T-helper 2 cell treated with Interferon-gamma antibody and Interleukin-4, amounts not matched to agents 100 ng/mL and 5 ng/mL, for 36 hours (primary cell): ENCODE data around the gene SCUBE1. TPM values are rescaled to one million over a fixed set of nuclear protein-coding genes. Genes with fewer than 3 reads are reported as not detected.

Source experiments
- intact Hi-C: fragments of 100-400 bp; cut with micrococcal nuclease; formaldehyde crosslinking; loops from one replicate; pipeline ENCODE4 v1.15.1; 2023
- total RNA-seq: library from RNA; stranded (reverse); gene quantifications from 2 replicates; pipeline ENCODE4 v1.2.3, GENCODE V29; 2022

Gene SCUBE1
- total RNA-seq, 1 donor from 2014 or later, result 0.11 TPM

DNA sequence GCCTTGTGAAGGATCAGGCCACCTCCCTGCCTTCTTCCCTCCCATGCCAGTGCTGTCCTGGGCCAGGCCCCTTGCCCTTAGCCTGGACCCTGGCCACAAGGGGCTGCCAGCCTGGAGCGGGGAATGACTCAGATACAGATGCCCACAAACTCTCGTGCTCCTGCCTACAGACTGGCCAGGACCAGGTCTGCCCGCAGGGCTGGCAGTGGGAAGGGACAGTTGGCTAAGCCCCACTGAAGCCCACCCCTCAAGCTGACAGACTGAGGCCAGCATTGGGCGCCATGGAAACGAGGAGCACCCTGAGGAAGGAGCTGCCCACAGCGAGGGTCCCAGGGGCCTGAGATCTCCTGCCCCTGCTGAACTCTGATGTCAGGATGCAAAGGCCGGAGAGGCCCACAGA is 14.1 kb downstream of the SCUBE1 start:
- intact Hi-C loops, result no loop called here

DNA sequence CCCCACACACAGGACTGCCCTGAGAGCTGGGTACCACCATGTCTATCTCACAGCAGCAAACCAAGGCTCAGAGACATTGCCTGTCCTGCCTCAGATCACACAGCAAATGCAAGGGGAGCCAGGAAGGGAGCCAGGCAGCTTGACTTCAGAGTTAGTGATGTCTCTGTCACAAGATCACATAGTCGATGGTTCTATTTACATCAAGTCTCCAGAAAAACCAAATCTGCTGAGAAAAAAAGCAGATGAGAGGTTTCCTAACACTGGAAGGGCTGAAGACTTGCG is 16.1 kb downstream of the SCUBE1 start:
- intact Hi-C loops, result no loop called here

DNA sequence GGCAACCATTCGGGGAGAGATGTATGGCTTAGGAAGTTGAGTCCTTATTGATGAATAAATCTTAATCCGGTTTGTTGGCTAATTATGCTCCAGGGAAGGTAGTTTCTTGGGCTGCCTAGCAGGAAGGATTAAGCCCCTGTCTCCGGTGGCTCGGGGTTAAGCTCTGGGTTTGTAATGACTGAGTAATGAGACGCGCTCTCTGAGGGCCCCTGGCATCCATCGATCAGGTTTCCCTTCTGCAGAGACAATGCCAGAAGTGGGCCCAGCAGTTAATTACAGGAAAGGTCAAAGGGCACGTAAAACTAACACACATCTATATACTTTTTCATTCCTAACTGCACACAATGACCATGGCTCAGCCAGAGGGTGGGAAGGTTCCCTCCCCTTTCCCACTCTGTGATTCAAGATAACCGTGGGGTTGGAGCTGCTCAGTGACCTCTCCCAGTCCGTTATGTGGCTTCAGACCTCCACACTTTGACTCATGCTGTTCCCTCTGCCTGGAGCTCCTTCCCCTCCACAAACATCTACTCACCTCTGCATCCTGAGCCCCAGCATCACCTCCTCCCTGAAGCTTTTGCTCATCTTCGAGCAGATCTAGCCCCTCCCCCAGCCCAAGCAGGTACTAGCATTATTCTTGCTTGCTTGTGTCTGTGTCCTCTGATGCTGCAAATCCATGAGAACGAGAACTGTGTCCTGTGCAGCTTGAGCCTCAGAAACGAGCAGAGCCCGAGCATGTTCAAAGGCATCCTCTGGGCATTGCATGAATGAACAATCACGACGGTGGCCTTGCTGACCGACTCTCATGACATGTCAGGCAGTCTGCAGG is 16.6 kb downstream of the SCUBE1 start:
- intact Hi-C loops, result no loop called here

DNA sequence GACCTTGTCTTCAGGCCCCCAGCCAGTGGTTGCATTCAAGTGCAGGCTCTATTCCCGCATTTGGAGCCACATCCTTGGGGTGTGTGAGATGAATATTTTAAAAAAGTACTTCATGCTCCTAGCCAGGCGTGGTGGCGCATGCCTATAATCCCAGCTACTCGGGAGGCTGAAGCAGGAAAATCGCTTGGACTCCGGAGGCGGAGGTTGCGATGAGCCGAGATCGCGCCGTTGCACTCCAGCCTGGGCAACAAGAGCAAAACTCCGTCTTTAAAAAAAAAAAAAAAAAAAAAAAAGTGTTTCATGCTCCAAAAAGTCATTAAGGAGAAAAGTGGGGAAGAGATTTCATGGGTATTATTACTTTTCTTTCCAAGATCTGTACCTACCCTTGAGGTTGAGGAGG is 18.0 kb downstream of the SCUBE1 start:
- intact Hi-C loops, result no loop called here

DNA sequence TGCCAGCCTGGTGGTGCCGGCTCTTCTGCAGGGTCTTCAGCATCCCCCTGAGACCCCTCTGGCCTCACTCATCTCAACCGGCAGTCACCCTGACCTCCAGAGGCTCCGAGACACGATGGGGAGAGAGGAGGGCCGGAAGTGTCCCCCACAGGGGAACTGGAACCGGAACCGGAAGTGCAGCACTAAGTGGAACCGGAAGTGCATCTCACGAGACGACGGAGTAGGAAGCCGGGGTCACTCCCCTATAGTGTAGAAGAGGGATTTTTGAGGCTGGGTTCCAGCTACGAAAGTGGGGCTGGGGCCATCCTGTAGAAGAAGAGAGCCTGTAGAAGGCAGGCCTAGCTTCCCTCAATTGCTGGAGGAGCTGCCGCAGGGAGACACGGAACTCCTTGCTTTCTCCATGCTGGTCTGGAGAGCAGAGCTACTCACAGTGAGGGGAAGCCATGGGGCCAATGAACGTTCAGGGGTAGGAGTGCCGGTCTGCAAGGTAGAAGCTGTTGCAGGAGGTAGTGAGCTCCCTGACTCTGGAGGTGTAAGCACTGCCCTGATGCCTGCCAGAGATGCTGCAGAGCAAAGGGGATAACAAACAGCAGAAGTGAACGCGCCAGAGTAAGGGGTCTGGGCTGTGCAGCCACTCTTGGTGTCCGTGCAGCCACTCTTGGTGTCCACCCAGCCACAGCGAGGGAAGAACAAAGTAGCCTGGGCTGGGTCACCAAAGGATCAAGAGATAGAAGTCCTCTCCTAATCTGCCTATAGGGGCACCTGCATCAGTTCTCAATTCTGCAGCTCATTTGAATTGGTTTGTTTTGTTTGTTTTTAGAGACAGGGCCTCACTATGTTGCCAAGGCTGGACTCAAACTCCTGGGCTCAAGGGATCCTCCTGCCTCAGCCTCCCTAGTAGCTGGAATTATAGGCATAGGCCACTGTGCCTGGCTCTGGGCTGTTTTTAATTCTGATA is 21.9 kb downstream of the SCUBE1 start:
- intact Hi-C loops, result no loop called here

DNA sequence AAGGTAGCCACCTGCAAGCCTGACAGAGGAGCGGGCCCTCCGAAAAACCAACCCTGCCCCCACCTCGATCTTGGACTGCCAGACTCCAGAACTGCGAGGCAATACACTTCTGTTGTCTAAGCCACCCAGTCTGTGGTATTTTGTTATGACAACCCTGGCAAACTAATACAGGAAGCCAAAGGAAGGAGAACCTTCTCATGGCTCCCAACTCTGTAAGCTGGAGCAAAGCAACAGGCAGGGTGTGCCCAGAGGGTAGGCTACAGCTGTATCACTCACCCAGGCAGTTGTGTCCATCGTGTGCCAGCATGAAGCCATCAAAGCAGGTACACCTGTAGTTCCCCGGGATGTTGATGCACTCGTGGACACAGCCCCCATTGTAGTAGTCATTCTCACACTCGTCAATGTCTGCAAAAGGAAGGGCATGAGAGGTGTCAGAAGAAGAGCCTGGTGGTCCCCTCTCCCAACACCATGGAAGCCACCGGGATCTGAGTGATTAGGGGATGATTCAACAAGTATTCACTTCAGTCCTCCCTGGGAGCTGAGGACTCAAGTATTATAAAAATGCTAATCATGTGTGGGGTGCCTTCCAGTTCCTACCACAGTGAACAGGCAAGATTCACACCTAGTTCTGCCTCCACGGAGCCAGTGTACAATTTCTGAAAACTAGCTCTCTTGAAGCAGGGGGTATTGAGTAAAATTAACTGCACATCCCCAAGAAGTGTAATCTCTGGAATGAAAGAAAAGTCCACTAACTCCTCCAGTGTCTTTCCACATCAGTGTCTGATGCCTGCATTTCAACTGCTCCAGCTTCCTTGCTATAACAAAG is 23.3 kb downstream of the SCUBE1 start:
- intact Hi-C loops, result no loop called here

DNA sequence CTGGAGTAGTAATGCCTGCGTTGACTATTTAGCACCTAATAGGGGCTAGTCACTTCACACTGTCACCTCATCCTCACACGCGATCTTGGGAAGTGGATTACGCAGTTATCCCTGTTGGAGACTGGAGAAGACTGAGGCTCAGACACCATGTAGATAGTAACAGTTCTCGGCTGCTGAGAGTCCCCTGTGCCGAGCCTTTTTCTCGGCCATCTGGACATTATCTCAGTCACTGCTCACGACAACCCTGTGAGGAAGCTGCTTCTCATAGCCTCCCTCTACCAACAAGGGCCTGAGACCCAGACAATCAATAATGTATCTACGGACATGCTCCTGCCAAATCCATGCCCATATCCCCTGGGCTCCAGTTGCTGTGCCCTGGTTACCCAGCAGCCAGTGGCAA is 25.9 kb downstream of the SCUBE1 start:
- intact Hi-C loops, result no loop called here

DNA sequence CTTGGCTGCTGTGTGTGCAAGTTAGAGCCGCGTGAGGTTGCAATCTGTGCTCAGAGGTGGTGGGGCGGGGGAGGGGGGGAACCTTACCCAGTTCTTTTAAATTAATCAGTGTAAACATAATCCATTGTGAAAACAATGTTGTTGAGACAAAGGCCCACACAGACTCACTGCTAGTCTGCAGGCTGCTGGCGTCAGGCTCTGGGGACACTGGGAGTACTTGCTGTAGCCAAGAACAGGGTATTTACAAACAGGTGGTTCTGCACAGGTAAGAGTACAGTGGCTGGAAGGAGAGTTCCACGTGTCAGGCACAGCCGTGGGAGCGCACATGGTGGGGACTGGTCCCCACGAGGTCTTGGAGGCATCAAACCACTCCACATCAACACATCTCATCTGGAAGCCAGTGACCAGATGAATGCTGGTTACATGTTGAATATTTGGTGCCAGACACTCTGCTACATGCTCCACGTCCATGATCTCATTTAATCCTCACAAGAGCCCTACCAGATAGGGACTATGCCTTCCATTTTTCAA is 27.4 kb downstream of the SCUBE1 start:
- intact Hi-C loops, result no loop called here

DNA sequence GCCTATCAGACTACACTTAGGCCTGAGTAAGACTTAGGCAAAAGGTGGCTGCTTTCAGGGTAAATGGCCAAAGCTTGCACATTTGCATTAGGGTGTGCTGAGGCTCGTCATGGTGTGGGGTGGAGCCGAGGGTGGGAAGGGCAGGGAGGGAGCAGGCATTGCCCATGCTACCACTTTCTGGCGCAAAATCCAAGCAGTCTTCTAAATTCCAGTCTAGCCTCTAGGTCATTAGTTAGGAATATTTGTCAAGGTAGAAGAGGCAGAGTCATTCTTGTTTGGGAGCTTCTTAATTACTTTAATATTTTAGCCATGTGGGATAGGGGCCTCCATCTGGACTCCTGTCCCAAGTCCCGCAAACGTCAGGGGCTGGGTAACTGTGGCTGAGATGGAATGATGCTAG is 28.6 kb downstream of the SCUBE1 start:
- intact Hi-C loops, result no loop called here

DNA sequence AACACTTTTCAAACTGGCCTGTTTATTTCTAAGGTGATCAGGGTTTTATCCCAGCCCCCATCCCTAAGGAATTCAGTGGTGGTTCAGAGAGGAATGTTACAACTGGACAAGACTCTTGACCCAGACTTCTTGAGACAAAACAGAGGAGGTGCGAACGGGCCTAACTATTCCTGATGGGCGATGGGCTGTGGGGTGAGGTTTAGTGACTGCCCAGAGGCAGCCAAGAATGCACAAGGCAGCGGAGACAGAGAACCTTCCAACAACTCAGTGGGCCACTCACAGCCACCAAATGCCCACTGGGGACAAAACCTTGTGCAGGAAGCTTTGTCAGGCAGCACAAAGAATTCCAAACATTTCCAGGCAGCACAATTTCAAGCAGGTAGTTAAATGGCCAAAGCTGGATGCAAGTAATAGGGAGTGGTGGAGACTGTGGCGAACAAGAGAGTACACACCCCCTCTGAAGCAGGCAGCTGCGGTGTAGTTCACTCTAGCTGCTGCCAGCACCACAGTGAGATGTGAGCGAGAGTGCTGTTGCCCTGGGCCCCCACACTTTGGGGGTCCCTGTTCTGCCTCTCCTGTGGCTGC is 29.2 kb downstream of the SCUBE1 start:
- intact Hi-C loops, result no loop called here

DNA sequence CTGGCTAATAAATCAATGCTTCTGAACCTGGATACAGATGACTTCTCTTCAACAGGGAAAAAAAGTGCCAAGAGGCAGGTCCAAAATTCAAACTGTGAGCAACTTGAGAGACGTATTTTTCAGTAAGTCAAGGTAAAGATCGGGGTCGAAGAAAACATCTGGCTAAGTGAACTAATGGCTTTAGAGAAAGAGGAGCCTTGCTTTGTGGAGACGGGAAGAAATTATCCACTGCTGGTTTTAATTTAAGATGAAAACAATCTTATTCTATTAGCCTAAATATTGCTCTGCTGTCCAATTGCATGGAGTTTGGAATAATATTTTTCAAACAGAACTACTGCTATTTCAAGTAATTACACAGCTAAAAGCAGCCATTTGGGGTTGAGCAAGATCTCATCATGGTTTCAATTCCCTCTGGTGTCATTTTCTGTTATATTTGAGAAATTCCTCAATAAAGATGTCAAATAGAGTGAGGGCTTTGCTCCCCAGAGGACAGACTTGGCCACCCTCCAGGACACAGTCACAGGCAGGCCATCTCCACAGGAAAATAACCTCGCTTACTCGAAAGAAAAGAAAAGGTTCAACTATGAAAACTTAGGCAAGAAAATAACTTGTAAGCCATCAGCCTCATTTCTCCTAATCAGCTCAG is 29.8 kb downstream of the SCUBE1 start:
- intact Hi-C loops, result no loop called here

DNA sequence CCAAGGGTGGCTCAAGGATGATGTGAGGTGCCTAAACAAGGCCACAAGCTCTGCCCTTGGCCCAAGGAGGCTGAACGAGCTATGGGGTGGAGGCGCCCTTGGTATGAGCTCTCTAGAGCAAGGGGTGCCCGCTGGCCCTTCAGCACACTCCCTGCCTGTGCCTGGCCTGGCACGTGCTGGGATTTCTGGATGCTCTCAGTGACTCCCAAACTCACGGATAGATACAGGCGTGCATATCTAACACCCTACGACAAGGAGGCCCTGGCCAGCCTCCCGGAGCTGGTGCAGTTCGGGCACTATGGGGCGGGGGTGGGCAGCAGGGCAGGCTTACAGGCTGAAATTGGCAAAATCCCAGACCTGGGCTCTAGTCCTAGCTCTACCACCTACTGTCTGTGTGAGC is 30.6 kb downstream of the SCUBE1 start:
- intact Hi-C loops, result no loop called here

DNA sequence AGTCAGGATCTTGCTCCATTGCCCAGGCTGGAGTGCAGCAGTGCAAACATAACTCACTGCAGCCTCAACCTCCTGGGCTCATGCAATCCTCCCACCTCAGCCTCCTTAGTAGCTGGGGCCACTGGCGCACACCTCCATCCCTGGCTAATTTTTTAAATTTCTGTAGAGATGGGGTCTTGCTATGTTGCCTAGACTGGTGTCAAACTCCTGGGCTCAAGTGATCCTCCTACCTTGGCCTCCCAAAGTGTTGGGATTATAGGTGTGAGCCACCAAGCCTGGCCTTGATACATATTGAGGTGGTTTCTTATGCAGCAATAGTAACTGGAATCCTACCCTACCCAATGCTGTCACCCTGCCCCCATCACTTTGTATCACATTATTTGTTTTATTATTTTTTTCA is 32.4 kb downstream of the SCUBE1 start:
- intact Hi-C loops, result no loop called here

DNA sequence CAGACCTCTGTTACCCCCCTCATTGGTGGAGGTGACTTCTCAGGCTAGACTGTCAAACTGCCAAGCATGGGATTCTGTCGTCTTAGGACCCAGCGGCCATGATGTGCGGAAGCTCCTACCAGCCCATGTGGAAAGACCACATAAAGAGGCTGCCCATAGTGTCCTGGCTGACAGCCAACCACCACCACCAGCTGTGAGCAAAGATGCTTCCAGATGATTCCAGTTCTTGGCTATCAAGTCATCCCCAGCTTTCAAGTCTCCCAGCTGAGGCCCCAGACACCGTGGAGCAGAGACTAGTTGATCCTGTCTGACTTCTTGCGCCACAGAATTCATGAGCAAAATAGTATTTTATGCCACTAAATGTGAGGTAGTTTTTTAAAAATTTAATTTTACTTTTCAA is 32.9 kb downstream of the SCUBE1 start:
- intact Hi-C loops, result no loop called here

DNA sequence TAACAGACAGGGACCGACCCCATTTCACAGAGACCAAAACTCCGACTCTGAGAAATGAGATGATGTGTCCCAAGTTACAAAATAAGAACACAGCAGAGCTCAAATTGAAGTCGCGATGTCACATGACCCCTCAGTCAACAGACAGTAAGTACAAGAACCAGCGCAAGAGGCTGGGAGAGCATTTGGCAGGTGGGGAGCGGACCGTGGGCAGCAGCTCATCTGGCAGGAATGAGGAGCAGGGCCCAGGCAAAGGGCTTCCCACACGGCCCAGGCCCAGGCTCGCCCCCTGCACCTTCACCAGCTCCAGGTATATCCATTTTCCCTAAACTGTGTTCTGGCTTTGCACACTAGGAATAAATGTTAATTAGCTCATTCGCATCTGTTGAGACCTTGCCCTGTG is 34.3 kb downstream of the SCUBE1 start:
- intact Hi-C loops, result no loop called here

DNA sequence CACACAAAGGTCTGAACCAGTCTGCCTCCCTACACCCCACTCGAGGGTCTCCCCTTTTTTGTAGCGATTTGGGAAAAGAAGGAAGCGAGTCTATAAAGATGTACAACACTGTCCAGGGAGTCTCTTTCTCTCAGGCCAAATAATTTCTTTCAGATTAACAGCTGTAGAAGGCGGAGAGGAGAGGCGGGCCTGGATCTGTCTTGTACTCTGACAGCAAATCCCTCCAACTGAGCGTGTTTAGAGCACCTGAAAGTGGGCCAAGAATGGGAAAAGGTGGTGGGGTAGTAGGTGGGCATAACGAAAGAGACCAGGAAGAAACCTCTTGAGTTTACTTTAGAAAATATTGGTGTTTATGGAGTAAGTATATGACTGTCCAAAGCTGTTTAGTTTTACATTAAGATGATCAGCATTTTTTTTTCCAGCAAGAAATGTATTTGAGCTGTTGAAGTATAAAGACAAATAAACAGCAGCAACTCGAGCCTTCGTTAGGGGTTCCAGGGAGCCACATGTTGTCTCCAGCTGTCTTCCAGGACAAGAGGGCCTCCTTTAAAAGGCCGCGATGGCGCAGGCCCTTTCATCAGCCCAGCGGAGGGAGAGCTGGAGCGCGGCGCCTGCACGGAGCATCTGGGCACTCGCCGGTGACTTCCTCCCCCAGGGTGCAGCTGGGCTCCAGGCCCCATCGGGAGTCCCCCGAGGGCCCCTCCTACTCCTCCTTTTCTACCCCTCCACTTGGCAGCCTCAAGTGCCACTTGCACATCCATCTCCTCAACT is 34.9 kb downstream of the SCUBE1 start:
- intact Hi-C loops, result no loop called here

DNA sequence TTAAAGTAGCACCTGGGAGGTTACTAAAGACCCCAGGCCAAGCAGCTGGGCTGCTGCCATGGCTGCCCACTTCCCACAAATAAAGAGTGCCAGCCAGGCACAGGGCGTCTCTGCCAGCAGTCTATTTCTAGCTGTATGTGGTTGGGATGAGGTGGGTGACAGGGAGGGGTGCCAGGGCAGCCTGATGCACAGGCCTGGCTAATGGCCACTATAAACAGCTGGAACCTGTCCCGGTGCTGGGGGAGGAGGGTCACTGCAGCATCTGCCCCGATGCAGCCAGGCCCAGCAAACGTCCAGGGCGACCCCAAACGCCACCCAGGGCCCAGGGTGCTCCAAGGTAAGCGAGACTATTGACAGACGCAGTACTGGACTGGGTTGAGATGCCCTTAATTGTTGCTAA is 37.4 kb downstream of the SCUBE1 start:
- intact Hi-C loops, result no loop called here

DNA sequence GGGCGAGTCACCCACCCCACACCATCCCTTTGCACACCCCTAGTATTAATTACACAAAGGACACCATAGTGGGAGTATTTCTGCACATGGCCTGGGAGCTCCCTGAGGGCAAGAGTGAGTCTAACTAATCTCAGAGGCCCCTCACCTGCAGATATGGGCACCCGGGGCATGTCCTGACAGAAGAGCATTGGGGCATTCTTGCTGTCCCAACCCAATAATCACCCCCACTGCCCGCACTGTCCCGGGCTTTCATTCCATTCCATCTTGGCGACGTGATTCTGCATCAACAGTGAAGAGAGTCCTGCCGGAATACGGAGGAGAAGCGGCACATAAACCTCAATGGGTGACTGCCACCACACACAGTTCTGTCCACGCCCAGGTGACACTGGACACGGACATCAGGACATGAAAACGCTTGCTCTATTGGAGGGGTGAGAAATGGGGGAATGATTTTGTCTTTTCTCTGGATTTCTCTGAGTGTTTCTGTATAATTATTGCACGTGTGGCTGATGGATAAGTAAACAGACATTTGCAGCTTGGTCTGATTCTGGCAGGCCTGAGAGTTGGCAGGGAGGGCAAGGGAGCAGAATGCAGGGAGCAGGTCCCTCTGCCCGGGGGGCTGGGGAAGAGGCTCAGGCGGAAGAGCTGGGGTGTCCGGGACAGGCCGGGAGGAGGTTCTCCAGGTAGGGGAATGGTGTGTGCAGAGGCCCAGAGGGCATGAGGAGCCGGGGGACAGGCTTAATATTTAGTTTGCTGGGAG is 38.2 kb downstream of the SCUBE1 start:
- intact Hi-C loops, result no loop called here

DNA sequence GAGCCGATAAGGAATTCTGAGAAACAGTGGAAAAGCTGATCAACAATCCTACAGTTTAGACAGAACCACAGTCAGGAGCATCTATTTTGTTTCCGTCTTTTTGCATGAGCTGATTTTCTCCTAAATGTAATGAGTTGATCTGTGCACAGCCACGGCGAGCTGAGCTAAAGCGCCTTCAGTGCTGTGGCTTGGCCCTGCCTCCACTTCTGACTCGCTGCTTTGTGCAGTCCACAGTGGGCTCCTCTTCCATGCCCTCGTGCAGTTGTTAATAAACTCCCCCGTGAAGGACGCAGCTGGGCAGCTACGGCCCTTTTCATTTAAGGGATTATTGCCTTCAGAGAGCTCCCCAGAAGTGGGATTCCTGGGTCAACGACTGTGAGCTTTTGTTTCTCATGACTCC is 39.4 kb downstream of the SCUBE1 start:
- intact Hi-C loops, result no loop called here
